Hepatocyte (in vitro differentiated cells): Measurements from ENCODE around the gene SDR42E2.

Source experiments
- EZH2 ChIP-seq: fragments of 200-600 bp; sonication (generic); IDR thresholded peaks from 2 replicates; pipeline ENCODE4 v1.6.1; 2016; ENCODE audit warnings: antibody characterized with exemption, mild to moderate bottlenecking, borderline replicate concordance
- TF ChIP-seq, protein P1 (sequence below): fragments of 200-600 bp; sonication (generic); IDR thresholded peaks from 2 replicates; pipeline ENCODE4 v1.5.1; 2016; ENCODE audit warnings: antibody characterized with exemption, mild to moderate bottlenecking; ENCODE audit not compliant: poor library complexity

DNA sequence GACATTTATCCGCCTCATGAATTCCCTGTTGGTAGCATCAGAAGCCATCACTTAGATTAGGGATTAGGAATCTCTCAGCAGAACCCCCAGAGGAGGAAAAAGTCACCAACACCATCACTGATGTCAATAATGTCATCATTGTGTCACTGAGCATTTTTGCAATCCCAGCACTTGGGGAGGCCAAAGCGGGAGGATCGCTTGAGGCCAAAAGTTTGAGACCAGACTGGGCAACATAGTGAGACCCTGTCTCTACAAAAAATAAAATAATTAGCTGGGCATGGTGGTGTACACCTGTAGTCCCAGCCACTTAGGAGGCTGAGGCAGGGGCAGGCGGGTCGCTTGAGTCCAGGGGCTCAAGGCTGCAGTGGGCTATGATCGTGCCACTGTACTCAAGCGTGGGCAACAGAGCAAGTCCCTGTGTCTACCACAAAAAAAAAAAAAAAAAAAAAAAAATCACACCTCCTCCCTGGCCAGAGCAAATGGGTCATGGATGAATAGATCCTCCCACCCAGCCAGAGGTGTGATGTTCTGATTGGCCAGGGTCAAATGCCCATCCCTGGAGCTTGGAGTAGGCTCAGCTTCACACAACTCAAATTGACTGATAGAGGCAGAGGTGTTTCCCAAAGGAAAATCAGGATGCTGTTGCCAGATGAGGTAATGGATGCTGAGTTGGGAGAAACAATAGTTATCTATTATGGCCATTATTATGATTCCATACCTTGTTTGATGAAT is 38.4 kb upstream of the SDR42E2 start:
- TF ChIP-seq, protein P1, sequence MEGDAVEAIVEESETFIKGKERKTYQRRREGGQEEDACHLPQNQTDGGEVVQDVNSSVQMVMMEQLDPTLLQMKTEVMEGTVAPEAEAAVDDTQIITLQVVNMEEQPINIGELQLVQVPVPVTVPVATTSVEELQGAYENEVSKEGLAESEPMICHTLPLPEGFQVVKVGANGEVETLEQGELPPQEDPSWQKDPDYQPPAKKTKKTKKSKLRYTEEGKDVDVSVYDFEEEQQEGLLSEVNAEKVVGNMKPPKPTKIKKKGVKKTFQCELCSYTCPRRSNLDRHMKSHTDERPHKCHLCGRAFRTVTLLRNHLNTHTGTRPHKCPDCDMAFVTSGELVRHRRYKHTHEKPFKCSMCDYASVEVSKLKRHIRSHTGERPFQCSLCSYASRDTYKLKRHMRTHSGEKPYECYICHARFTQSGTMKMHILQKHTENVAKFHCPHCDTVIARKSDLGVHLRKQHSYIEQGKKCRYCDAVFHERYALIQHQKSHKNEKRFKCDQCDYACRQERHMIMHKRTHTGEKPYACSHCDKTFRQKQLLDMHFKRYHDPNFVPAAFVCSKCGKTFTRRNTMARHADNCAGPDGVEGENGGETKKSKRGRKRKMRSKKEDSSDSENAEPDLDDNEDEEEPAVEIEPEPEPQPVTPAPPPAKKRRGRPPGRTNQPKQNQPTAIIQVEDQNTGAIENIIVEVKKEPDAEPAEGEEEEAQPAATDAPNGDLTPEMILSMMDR: no peak
- TF ChIP-seq EZH2: no peak
